Lower lobe of right lung (tissue), 2 donors: ENCODE measurements around the gene SSX4. TPM values are rescaled to one million over a fixed set of nuclear protein-coding genes. Genes with fewer than 3 reads are reported as not detected.
"Not testable (repeated sequence)": the region's sequence is repeated elsewhere in the genome, so short reads cannot be mapped to it uniquely, and the experiment has no call there.

Experiments
- ATAC-seq, 2 donors: fragments of 200-7000 bp; cut with Tn5 transposase; one replicate each; pipeline ENCODE4 v1.9.1; 2020 to 2022; ENCODE audit warnings: mild to moderate bottlenecking in 2 of 2, moderate library complexity in 2 of 2
- DNase-seq: peaks from one replicate; pipeline ENCODE4 v3.0.0-alpha.2; 2020
- H3K27ac ChIP-seq: fragments of 200-600 bp; one replicate; pipeline ENCODE4 v1.8.0; 2022
- H3K27me3 ChIP-seq: fragments of 200-600 bp; one replicate; pipeline ENCODE4 v1.8.0; 2022; ENCODE audit warnings: low read depth
- H3K36me3 ChIP-seq: fragments of 200-600 bp; one replicate; pipeline ENCODE4 v1.8.0; 2022; ENCODE audit warnings: mild to moderate bottlenecking
- H3K4me1 ChIP-seq: fragments of 200-600 bp; one replicate; pipeline ENCODE4 v1.8.0; 2022
- H3K4me3 ChIP-seq: fragments of 200-600 bp; one replicate; pipeline ENCODE4 v1.8.0; 2022; ENCODE audit warnings: mild to moderate bottlenecking
- H3K9me3 ChIP-seq: fragments of 200-600 bp; one replicate; pipeline ENCODE4 v1.8.0; 2022
- intact Hi-C: fragments of 100-400 bp; cut with DNase I; formaldehyde crosslinking; loops from one replicate; pipeline ENCODE4 v1.11.0; 2022
- long read RNA-seq: library from polyadenylated mRNA; unstranded; transcript quantifications from one replicate; pipeline ENCODE4 v2.0.0, GENCODE V29; 2021
- total RNA-seq: library from RNA; stranded (reverse); fragmentation: NEBNext Ultra II Directional; extraction: Animal tissue kit (Norgen Biotek cat#: 25700); gene quantifications from one replicate; pipeline ENCODE4 v1.2.1, GENCODE V29; 2021
- TF ChIP-seq, protein P1 (sequence below): fragments of 200-600 bp; IDR thresholded peaks from one replicate; pipeline ENCODE4 v1.8.0; 2022; ENCODE audit warnings: antibody characterized with exemption, mild to moderate bottlenecking
- donor health status: DM: no; HTN: yes; CAD: no; lungs with severe emphysema.

The SSX4 gene, protein sequence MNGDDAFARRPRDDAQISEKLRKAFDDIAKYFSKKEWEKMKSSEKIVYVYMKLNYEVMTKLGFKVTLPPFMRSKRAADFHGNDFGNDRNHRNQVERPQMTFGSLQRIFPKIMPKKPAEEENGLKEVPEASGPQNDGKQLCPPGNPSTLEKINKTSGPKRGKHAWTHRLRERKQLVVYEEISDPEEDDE
- not detected for total RNA-seq
- long read RNA-seq = 0 reads

DNA sequence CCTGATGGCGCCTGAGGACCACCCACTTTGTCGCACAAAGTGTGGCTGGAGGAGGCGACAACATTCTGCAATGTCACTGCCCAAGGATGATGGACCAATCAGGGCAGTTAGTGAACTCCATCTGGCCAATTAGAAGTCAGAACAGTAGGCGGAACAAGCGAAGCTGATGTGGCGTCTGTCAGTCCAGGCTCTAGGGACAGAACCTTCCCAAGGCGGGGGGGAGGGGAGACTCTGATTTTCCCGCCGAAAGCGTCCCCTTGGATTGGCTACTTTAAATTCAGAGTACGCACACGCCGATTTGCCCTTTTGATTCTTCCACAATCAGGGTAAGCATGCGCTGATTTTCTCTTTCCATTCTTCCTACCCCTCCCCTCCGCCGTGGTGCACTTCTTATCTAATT lies at the start of gene SSX4:
TSS of gene SSX4 (plus strand) at position 301 of the 400 bp plus-strand sequence. CDS start 515 bp downstream, outside the sequence.
- intact Hi-C loops, H3K4me1 ChIP-seq, H3K4me3 ChIP-seq, H3K27me3 ChIP-seq, H3K27ac ChIP-seq, DNase-seq, ATAC-seq, H3K36me3 ChIP-seq, H3K9me3 ChIP-seq: not testable (repeated sequence)

DNA sequence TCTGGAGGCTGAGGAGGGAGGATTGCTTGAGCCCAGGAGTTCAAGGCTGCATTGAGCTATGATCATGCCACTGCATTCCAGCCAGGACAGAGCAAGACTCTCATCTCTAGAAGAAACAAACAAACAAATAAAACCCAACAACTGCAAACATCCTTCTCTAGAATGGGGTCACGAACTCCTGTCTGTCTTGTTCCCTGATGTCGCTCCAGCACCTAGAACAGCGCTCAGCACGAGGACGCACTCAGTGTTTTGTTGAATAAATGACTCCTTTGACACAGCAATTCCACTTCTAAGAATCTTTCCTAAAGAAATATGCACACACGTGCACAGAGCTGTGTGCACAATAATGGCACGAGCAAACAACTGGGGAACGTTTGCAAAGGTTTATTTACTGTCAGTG lies 37.3 kb upstream of the SSX4 start:
- H3K4me1 ChIP-seq, DNase-seq, H3K36me3 ChIP-seq, intact Hi-C loops, H3K27ac ChIP-seq, H3K4me3 ChIP-seq, H3K27me3 ChIP-seq, H3K9me3 ChIP-seq, ATAC-seq: not testable (repeated sequence)

DNA sequence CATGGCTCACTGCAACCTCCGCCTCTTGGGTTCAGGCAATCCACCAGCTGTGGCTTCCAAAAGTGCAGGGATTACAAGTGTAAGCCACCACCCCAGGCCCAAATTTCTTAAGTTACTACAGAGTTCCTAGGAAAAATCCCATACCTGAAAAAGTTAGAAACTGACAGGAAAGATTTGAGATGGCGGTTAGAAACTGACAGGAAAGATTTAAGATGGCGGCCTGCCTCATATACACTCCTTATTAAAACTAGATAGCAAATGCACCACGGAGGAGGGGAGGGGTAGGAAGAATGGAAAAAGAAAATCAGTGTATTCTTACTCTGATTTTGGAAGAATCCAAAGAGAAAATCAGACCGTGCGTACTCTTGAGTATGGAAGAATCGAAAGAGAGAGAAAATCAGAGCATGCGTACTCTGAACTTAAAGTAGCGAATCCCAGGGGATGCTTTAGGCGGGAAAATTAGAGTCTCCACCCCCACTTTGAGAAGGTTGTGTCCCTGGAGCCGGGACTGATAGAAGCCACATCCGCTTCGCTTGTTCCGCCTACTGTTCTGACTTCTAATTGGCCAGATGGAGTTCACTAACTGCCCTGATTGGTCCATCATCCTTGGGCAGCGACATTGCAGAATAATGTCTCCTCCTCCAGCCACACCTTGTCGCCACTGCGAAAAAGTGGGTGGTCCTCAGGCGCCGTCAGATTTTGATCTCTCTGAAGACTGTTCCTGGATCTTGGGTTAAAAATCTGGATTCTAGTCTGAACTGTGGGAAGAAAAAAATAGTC lies 26.8 kb upstream of the SSX4 start, which contains the start of gene SSX3:
TSS of gene SSX3 (minus strand) at position 389 of the 780 bp plus-strand sequence. CDS start 1,454 bp downstream, outside the sequence.
- H3K4me3 ChIP-seq, H3K4me1 ChIP-seq, H3K36me3 ChIP-seq, ATAC-seq, H3K27me3 ChIP-seq, H3K9me3 ChIP-seq, intact Hi-C loops, H3K27ac ChIP-seq, DNase-seq: not testable (repeated sequence)

DNA sequence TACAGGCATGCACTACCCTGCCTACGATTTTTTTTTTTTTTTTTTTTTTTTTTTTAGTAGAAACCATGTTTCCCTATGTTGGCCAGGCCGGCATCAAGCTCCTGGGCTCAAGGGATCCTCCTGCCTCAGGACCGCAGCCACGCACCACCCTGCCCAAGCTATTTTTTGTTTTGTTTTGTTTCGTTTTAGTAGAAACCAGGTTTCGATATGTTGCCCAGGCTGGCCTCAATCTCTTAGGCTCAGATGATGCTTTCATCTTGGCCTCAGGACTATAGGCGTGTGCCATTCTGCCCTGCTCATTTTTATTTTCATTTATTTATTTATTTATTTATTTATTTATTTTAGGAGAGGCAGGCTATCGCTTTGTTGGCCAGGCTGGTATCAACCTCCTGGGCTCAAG lies 25.7 kb upstream of the SSX4 start:
- ATAC-seq (no peak), DNase-seq (no peak)
- H3K4me3 ChIP-seq = no peak overlapping the region
- TF ChIP-seq, protein P1, sequence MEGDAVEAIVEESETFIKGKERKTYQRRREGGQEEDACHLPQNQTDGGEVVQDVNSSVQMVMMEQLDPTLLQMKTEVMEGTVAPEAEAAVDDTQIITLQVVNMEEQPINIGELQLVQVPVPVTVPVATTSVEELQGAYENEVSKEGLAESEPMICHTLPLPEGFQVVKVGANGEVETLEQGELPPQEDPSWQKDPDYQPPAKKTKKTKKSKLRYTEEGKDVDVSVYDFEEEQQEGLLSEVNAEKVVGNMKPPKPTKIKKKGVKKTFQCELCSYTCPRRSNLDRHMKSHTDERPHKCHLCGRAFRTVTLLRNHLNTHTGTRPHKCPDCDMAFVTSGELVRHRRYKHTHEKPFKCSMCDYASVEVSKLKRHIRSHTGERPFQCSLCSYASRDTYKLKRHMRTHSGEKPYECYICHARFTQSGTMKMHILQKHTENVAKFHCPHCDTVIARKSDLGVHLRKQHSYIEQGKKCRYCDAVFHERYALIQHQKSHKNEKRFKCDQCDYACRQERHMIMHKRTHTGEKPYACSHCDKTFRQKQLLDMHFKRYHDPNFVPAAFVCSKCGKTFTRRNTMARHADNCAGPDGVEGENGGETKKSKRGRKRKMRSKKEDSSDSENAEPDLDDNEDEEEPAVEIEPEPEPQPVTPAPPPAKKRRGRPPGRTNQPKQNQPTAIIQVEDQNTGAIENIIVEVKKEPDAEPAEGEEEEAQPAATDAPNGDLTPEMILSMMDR = no peak
- intact Hi-C loops = no loop called here
- H3K9me3 ChIP-seq = no peaks in the 10 kb centered on the region
- no peaks in the 10 kb centered on the region for H3K4me1 ChIP-seq
- no peak overlapping the region for H3K27ac ChIP-seq
- no peaks in the 10 kb centered on the region for H3K27me3 ChIP-seq
- no peaks in the 10 kb centered on the region for H3K36me3 ChIP-seq

DNA sequence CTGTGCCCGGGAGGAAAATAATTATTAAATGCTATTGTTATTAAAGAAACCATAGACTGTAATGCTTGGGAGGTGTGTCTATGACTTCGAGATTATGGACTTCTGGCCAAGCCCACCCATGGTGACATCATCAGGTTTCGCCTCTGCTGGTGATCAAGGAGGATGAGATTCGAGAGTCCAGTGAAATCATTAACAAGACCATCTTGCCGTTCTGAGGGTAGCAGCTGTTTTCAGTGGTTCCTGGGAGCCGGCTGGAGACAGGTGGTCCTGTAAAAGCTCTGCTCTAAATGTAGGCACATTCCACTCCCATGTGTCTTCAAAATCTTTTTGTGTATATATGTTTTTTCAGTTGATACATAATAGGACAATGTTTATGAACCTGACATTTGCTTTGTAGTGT lies 24.1 kb upstream of the SSX4 start:
- H3K4me1 ChIP-seq, H3K27me3 ChIP-seq, ATAC-seq, DNase-seq, intact Hi-C loops, H3K9me3 ChIP-seq, H3K4me3 ChIP-seq, H3K36me3 ChIP-seq, H3K27ac ChIP-seq: not testable (repeated sequence)

DNA sequence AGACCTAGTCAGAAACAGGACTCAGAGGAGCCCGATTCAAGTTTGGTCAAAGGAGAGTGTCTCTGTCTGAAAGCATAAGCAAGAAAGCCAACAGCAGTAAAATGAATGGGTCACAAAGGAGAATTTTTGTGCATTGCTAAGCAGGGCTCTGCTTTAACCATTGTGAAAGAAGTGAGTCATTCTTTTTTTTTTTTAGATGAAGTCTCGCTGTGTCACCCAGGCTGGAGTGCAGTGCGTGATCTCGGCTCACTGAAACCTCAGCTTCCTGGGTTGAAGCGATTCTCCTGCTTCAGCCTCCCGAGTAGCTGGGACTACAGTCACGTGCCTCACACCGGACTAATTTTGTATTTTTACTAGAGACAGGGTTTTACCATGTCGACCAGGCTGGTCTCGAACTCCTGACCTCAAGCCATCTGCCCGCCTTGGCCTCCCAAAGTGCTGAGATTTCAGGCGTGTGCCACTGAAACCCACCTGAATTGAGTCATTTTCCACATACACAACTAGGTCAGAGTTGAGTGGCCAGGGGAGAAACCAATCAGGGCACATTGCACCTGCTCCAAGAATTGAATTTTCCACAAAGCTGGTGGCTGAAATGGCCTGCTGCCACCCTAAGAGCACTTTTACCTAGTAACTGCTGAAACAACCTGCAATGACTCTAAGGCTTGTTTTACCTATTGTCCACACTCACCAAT lies 15.5 kb upstream of the SSX4 start:
- H3K27ac ChIP-seq, H3K36me3 ChIP-seq, H3K9me3 ChIP-seq, H3K4me3 ChIP-seq, H3K27me3 ChIP-seq, DNase-seq, H3K4me1 ChIP-seq, intact Hi-C loops, ATAC-seq: not testable (repeated sequence)

DNA sequence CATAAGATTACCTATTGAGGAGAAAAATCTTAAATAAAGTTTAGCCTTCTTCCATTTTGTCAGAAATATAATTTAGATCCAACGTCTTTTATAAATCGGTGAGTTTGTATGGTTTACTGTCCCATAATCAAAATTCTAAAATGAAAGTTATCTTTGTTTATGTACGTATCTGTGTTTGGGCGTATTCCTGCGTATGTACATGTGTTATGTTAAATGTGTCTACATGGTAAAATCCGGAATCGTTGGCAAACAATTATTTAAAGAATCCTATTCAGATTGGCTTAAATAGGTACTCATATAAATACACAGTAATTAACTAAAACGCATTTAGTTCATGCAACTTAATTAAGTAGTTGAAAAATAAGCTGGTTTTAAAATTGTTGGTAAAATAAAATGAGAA lies 12.9 kb upstream of the SSX4 start:
- H3K27me3 ChIP-seq, DNase-seq, H3K9me3 ChIP-seq, ATAC-seq, H3K27ac ChIP-seq, H3K4me3 ChIP-seq, H3K4me1 ChIP-seq, intact Hi-C loops, H3K36me3 ChIP-seq: not testable (repeated sequence)

DNA sequence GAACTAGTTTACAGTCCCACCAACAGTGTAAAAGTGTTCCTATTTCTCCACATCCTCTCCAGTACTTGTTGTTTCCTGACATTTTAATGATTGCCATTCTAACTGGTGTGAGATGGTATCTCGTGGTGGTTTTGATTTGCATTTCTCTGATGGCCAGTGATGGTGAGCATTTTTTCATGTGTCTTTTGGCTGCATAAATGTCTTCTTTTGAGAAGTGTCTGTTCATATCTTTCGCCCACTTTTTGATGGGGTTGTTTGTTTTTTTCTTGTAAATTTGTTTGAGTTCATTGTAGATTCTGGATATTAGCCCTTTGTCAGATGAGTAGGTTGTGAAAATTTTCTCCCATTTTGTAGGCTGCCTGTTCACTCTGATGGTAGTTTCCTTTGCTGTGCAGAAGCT lies 13.6 kb downstream of the SSX4 start:
- H3K36me3 ChIP-seq, H3K4me1 ChIP-seq, H3K27me3 ChIP-seq, DNase-seq, intact Hi-C loops, H3K4me3 ChIP-seq, H3K27ac ChIP-seq, ATAC-seq, H3K9me3 ChIP-seq: not testable (repeated sequence)

DNA sequence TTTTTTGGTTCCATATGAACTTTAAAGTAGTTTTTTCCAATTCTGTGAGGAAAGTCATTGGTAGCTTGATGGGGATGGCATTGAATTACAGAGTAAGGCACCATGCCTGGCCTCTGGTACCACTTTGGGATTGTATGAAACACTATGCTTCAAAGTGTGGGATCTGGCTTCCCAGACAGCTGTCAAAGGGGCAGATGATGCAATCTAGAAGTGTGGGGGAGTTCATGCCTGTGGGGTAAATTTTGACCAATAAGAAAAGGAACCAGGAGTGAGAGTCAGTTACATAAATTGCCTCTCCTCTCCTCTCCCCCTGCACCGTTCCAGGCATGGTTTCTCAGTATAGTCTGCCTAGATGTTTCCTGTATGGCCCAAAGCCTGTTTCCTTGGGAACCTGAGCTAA lies 14.5 kb downstream of the SSX4 start:
- H3K36me3 ChIP-seq, DNase-seq, H3K4me3 ChIP-seq, H3K9me3 ChIP-seq, H3K27me3 ChIP-seq, ATAC-seq, H3K27ac ChIP-seq, intact Hi-C loops, H3K4me1 ChIP-seq: not testable (repeated sequence)

DNA sequence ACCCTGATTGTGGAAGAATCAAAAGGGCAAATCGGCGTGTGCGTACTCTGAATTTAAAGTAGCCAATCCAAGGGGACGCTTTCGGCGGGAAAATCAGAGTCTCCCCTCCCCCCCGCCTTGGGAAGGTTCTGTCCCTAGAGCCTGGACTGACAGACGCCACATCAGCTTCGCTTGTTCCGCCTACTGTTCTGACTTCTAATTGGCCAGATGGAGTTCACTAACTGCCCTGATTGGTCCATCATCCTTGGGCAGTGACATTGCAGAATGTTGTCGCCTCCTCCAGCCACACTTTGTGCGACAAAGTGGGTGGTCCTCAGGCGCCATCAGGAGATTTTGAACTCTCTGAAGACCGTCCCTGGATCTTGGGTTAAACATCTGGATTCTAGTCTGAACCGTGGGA lies 28.5 kb downstream of the SSX4 start, which contains the start of gene SSX4B:
TSS of gene SSX4B (minus strand) at position 101 of the 400 bp plus-strand sequence. CDS start 588 bp downstream, outside the sequence.
- DNase-seq, ATAC-seq, H3K9me3 ChIP-seq, H3K27me3 ChIP-seq, H3K27ac ChIP-seq, H3K4me3 ChIP-seq, intact Hi-C loops, H3K36me3 ChIP-seq, H3K4me1 ChIP-seq: not testable (repeated sequence)

DNA sequence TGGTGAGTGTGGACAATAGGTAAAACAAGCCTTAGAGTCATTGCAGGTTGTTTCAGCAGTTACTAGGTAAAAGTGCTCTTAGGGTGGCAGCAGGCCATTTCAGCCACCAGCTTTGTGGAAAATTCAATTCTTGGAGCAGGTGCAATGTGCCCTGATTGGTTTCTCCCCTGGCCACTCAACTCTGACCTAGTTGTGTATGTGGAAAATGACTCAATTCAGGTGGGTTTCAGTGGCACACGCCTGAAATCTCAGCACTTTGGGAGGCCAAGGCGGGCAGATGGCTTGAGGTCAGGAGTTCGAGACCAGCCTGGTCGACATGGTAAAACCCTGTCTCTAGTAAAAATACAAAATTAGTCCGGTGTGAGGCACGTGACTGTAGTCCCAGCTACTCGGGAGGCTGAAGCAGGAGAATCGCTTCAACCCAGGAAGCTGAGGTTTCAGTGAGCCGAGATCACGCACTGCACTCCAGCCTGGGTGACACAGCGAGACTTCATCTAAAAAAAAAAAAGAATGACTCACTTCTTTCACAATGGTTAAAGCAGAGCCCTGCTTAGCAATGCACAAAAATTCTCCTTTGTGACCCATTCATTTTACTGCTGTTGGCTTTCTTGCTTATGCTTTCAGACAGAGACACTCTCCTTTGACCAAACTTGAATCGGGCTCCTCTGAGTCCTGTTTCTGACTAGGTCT lies 43.8 kb downstream of the SSX4 start:
- DNase-seq, intact Hi-C loops: not testable (repeated sequence)

DNA sequence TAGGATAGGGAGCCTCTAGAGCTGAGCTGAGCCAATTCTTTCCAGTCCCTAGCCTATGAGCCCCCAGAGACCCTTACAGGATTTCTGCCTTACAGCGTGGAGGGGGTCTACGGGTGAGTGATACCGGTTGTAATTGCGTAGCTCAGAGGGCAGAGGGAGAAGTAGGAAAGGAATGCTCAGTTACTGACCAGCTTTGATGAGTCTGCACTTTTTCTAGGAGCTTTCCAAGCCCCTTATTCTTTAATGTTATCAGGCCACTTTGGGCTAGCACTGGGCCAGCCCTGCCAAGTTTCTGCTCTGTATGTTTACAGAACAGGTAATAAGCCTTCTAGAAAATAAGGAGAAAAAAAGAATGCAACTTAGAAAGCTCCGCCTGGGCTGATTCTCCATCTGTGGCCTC lies 46.3 kb downstream of the SSX4 start:
- DNase-seq, H3K27ac ChIP-seq, H3K36me3 ChIP-seq, H3K4me3 ChIP-seq, H3K27me3 ChIP-seq, intact Hi-C loops, H3K4me1 ChIP-seq, ATAC-seq, H3K9me3 ChIP-seq: not testable (repeated sequence)

More for the DNA sequence above, 43.8 kb downstream of the SSX4 start:
- H3K9me3 ChIP-seq, H3K4me3 ChIP-seq, H3K36me3 ChIP-seq, H3K4me1 ChIP-seq, ATAC-seq, H3K27ac ChIP-seq, H3K27me3 ChIP-seq: not testable (repeated sequence)
